ENCODE measurements around the gene HPS3.

DNA sequence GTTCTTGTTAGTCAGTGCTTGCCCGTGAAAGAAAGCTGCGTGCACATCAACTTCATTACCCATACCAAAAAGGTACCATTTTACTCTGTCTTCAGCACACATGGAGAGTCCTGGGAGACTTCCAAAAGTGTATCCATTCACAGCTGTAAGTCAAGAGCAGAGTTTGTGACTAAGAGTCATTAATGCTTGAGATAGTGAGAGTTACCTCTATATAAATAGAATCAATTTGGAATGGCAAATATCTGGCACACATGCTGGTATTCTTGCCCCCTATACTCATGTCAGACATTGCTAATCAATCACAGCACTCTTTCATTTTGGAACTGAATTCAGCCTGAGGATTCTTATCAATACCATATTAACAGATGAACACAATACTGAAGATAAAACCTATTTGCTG is 78.0 kb downstream of the HPS3 start:
- TF ChIP-seq, protein P1, sequence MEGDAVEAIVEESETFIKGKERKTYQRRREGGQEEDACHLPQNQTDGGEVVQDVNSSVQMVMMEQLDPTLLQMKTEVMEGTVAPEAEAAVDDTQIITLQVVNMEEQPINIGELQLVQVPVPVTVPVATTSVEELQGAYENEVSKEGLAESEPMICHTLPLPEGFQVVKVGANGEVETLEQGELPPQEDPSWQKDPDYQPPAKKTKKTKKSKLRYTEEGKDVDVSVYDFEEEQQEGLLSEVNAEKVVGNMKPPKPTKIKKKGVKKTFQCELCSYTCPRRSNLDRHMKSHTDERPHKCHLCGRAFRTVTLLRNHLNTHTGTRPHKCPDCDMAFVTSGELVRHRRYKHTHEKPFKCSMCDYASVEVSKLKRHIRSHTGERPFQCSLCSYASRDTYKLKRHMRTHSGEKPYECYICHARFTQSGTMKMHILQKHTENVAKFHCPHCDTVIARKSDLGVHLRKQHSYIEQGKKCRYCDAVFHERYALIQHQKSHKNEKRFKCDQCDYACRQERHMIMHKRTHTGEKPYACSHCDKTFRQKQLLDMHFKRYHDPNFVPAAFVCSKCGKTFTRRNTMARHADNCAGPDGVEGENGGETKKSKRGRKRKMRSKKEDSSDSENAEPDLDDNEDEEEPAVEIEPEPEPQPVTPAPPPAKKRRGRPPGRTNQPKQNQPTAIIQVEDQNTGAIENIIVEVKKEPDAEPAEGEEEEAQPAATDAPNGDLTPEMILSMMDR (conservative IDR thresholded peaks at IDR 0.05; ENCODE audit: low read depth, low read length), result no peak
- TF ChIP-seq EZH2 (IDR thresholded peaks at IDR 0.05; ENCODE audit: low read length, unreplicated experiment) (no peak), EZH2phosphoT487 (IDR thresholded peaks at IDR 0.05; ENCODE audit: borderline replicate concordance, low read length) (no peak)

Data from PC-3 (cell line).